ENCODE data around the gene NAT8L.

Gene NAT8L

GRCh38 chr4:2057382-2058065 is 1.6 kb upstream of the NAT8L start:
- DNase-seq (ENCODE audit: low read depth), result no peak
- TF ChIP-seq CTCF (IDR thresholded peaks at IDR 0.05; ENCODE audit: control insufficient read depth, extremely low read depth, insufficient read depth), result no peak
- no peak overlapping the region for H3K4me3 ChIP-seq (ENCODE audit: low read depth, low read length)

GRCh38 chr4:2058264-2059045 is 672 bp upstream of the NAT8L start:
- no peak for DNase-seq (ENCODE audit: low read depth)
- no peak for TF ChIP-seq CTCF (IDR thresholded peaks at IDR 0.05; ENCODE audit: control insufficient read depth, extremely low read depth, insufficient read depth)
- peak overlapping the region; percentile 46 for H3K4me3 ChIP-seq (ENCODE audit: low read depth, low read length)

GRCh38 chr4:2059726-2060602 is 837 bp downstream of the NAT8L start:
- H3K4me3 ChIP-seq (ENCODE audit: low read depth, low read length), result peak overlapping the region; percentile 52
- DNase-seq (ENCODE audit: low read depth), result no peak
- no peak for TF ChIP-seq CTCF (IDR thresholded peaks at IDR 0.05; ENCODE audit: control insufficient read depth, extremely low read depth, insufficient read depth)

- H3K4me3 ChIP-seq (ENCODE audit: low read depth, low read length), result peak overlapping the region; percentile 52; the same call in 1 of the 2 replicates
- DNase-seq (ENCODE audit: low read depth), result no peak
- TF ChIP-seq CTCF (IDR thresholded peaks at IDR 0.05; ENCODE audit: control insufficient read depth, extremely low read depth, insufficient read depth), result no peak
These were observed 1.6 kb downstream of the NAT8L start for GRCh38 chr4:2060611-2061185.

GRCh38 chr4:2061186-2062131 is 2.3 kb downstream of the NAT8L start:
- no peak for TF ChIP-seq CTCF (IDR thresholded peaks at IDR 0.05; ENCODE audit: control insufficient read depth, extremely low read depth, insufficient read depth)
- no peak overlapping the region for H3K4me3 ChIP-seq (ENCODE audit: low read depth, low read length)

More at GRCh38 chr4:2061186-2062131, 2.3 kb downstream of the NAT8L start:
- DNase-seq (ENCODE audit: low read depth), result no peak

Measured in LNCaP clone FGC (cell line).